Astrocyte of the spinal cord (primary cell): ENCODE results near the gene SLC4A11.

Experiments used
- DNase-seq: peaks from one replicate; pipeline ENCODE4 v3.0.0; 2011; ENCODE audit warnings: low read depth, low spot score
- H3K4me3 ChIP-seq: 2 replicates; pipeline ENCODE4 v1.5.1; 2011; ENCODE audit warnings: low read depth, mild to moderate bottlenecking, low read length, moderate library complexity
- in situ Hi-C: cut with HindIII; loops from 2 replicates; pipeline ENCODE4 v1.10.0; 2017; ENCODE audit warnings: low sequenced_read_pairs
- TF ChIP-seq, protein P1 (sequence below): IDR thresholded peaks from 2 replicates; pipeline ENCODE4 v1.5.1; 2012; ENCODE audit warnings: low read depth, mild to moderate bottlenecking, low read length, inconsistent platforms

Gene SLC4A11

DNA sequence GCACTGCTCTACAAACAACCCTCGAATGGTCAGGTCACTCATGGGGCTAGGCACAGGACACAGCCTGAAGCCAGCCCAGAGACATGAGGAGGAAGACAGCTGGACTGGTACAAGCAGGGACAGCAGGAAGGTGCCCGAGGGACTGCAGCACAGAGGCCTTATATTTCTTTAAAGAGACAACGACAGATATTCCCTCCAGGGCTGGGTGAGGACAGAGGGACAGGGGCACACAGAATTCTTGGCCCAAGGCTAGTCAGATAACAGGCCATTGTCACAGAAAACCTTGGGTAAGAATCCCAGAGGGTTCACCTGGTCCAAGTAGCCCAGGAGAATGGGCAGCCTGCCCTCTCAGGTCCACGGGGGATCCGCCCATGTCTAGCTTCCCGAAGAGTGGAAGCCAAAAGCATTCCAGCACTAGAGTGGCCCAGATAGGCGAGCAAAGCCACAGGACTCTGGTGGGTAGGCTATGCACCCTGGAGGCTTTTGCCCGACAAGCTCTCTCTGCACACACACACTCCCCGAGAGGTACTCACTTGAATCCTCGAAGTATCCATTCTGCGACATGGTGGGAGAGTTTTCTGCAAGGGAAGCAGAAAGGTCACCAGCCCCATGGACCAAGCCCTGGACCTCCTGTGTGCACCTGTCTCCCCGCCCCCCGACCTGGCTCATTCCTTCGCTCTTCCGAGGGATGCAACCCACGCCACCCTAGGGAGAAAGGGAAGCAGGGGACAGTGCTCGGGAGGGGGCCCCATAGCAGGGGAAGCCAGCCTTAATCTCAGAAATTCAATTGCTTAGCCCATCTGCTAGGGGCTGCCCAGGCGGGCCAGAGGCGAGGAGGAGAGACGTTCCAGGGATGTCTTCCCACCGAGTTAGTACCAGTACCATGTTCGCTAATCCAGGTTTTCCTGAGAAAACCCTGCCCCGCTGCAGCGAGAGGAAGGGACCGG, 1.7 kb downstream of the SLC4A11 start:
- TF ChIP-seq, protein P1, sequence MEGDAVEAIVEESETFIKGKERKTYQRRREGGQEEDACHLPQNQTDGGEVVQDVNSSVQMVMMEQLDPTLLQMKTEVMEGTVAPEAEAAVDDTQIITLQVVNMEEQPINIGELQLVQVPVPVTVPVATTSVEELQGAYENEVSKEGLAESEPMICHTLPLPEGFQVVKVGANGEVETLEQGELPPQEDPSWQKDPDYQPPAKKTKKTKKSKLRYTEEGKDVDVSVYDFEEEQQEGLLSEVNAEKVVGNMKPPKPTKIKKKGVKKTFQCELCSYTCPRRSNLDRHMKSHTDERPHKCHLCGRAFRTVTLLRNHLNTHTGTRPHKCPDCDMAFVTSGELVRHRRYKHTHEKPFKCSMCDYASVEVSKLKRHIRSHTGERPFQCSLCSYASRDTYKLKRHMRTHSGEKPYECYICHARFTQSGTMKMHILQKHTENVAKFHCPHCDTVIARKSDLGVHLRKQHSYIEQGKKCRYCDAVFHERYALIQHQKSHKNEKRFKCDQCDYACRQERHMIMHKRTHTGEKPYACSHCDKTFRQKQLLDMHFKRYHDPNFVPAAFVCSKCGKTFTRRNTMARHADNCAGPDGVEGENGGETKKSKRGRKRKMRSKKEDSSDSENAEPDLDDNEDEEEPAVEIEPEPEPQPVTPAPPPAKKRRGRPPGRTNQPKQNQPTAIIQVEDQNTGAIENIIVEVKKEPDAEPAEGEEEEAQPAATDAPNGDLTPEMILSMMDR: no peak
- no peak overlapping the region for H3K4me3 ChIP-seq
- in situ Hi-C loops: no loop called here
- DNase-seq: no peak

DNA sequence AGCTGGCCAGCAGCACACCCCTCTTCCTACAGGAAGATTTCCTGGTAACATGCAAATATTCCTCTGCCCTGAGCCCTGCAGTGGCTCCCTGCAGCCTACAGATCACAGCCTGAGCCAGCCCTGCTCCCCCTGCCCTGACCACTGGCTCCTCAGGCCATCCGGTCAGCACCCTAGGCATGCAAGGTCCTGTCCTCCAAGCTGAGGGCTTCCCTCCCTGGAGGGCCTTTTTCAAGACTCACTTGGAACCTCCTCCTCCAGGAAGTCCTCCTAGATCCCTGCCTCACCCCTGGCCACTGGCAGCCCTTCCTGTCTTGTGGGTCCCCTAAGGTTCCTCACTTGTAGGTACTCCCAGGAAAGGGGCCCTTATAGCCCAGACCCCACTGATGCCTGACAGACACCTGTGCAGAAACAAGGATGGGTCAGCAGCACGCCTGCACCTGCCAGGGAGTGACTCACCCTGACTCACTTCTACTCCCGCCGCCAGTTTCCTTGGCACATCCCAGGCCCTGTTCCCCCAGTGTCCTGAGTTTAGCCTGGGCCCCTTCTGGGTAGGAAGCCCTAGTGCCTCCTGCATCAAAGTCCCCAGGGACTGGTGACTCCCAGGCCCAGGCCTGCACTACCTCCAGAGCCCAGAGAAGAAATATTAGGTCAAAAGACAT, 3.2 kb downstream of the SLC4A11 start:
- in situ Hi-C loops: no loop called here
- H3K4me3 ChIP-seq: no peak overlapping the region
- no peak for DNase-seq
- TF ChIP-seq, protein P1: no peak

DNA sequence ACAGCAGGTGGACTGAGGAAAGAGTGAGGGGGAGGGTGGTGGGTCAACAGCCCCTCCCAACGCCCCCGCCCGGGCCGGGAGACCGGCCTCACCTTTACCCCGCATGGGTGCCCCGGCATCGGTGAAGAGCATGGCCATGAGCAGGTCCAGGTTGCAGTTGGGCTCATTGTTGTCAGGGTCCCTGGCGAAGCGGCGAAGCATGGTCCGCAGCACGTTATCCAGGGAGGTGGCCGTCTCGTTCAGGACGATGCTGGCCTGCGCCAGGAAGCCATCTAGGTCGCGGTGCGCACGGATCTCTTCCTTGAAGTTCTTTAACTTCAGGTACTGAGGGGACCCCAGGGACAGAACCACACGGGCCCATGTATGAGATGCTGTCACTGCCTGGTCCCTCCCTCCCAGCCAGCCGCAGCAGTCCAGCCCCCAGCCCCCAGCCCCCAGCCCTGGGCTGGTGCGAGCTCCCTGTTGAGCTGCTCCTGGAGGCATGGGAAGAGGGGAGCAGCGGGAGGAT, 4.9 kb downstream of the SLC4A11 start:
- DNase-seq: no peak
- in situ Hi-C loops: no loop called here
- H3K4me3 ChIP-seq: no peak overlapping the region
- TF ChIP-seq, protein P1: no peak

DNA sequence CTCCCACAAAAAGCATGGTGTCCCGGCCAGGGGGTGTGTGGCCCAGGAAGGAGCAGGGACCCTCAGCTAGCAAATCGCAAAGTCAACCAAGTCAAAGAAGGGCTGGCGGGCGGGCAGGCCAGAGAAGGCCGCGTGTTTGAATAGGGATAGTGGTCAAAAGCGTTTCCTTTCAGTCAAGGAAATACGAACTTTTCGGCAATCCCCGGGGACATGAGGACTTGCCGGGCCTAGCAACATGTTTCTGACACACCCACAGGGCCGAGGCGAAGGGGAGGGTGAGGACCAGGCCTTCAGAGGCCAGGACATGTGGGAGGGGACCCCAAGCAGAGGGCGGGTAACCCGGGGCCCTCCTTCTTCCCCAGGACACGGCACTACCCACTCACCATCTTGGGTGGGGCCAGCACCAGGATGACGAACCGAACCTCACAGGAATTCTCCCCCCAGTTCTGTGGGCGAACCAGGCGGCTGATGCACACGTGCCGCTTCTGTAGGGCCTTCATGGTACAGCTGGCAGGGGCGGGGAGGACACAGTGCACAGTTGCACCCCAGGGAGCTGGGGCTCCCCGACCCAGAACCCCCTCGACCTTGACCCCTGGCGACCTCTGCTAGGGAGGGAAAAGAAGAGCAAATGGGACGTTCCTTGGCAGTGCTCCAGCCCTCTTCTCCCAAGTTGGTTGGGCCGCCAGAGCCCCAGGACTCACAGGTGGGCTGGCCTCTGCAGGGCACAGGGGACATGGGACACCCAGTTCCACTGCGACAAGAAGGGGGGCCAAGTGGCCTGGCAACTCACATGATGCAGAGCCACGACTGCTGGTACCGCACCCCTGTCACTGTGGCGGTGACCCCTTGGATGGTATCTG, 5.6 kb downstream of the SLC4A11 start:
- in situ Hi-C loops: no loop called here
- no peak overlapping the region for H3K4me3 ChIP-seq
- no peak for DNase-seq
- TF ChIP-seq, protein P1: no peak

DNA sequence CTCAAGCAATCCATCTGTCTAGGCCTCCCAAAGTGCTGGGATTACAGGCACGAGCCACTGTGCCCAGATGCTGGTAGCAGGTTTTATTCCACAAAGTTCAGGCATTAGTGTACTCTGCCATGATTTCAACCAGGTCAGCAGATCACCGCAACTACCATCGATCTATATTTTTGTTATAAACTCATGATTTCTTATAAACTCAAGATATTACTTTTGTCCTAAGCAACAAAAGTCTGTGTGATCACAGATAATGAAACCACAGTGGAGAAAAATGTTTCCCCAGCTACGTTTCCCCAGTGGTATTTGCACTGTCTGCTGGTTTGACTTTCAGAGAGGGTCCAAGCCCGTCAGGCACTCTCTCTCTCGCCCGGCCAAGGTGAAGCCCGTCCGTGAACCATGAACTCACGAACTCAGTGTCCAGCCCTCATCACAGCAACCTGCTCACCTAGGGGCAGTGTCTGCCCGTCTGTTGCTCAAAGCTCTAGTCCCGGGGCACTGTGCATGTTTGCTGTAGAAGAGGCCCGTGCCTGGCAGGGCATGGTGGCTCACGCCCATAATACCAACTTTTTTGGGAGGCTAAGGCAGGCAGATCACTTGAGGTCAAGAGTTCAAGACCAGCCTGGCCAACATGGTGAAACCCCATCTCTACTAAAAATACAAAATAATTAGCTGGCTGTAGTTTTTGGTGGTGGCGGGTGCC, 7.0 kb downstream of the SLC4A11 start:
- TF ChIP-seq, protein P1: no peak
- DNase-seq: no peak
- in situ Hi-C loops: no loop called here
- no peak overlapping the region for H3K4me3 ChIP-seq
